GM19193 (cell line): ENCODE measurements around the gene DPP10.

ENCODE experiments used
- POLR2A ChIP-seq: IDR thresholded peaks from 4 replicates; pipeline ENCODE4 v1.6.1; 2011; ENCODE audit not compliant: insufficient read depth, insufficient read length; ENCODE audit errors: extremely low read depth

Gene DPP10

DNA sequence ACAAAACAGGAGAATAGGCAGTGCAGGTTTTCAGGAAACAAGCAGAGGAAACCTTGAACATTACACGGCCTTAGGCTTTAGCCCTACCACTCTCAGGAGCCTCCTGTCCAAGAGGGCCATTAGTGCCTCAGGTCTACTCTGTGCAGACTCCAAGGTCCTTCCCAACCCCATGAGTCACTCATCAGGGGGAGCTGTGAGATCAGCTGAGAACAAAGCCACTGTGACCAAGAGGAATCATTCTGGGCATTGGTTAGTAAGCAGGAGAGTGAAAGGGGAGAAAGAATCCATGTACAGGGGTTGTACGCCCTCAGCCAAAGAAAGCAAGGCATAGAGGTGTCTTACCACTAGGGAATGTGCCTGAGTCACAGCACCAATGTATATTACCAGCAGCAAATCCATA, 680.3 kb downstream of the DPP10 start:
- no peak for TF ChIP-seq POLR2A

DNA sequence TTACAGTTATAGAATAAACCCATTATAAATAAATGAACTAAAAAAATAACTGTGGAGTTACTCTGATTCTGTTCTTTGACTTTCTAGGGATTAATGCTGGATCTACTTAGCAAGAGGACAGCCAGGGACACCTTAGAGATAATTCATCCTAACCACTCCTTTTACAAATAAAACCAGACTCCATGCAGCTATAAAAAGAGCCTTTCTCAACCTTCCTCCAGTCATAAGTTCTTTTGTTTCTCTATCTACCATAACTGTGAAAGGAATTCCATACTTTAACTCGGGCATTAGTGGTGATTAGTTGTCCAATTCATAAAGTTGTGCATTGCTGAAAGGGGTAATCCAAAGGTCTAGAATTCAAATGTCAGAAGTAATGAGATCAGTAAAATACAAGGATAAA, 682.4 kb downstream of the DPP10 start:
- no peak for TF ChIP-seq POLR2A

DNA sequence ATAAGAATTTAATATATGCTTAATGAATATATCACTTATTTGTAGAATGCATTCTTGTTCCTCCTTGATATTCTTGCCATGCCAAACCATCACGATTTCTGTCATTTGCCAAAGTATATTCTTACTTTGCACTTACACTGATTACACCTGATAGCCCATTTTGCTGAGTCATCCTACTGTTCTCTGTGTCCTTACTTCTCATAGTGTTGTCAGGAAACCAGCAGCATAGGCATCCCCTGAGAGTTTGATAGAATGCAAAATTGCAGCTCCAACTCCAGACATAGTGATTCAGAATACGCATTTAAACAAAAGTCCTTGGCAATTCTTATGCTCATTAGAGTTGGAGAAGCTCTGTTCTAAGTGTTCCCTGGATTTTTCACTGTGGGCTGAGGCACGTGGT, 687.1 kb downstream of the DPP10 start:
- TF ChIP-seq POLR2A: no peak

DNA sequence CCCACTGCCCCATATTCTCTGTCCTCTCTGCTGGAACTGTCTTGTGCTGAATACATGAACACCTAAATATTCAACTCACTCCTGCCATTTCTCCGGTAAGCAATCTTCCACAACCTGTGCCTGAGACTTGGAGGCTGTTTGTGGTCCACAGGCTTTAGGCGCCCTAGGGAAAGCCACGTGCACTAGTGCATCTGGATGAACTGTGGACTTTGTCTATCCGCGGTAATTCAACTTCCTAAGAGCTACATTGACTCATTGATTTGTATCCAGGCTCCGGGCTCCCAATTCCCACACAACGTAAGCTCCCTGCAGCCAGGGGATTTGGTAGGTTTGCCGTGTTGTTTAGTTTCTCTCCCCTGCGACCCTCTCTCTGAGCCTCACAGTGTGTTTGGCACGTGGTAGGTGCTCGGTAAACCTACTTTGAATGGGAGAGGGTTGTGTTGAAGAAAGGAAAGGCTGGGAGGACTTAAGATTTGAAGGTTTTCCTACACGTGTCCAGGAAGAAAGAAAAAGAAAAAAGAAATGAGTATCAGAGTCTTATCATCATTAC, 718.2 kb downstream of the DPP10 start:
- TF ChIP-seq POLR2A: no peak

DNA sequence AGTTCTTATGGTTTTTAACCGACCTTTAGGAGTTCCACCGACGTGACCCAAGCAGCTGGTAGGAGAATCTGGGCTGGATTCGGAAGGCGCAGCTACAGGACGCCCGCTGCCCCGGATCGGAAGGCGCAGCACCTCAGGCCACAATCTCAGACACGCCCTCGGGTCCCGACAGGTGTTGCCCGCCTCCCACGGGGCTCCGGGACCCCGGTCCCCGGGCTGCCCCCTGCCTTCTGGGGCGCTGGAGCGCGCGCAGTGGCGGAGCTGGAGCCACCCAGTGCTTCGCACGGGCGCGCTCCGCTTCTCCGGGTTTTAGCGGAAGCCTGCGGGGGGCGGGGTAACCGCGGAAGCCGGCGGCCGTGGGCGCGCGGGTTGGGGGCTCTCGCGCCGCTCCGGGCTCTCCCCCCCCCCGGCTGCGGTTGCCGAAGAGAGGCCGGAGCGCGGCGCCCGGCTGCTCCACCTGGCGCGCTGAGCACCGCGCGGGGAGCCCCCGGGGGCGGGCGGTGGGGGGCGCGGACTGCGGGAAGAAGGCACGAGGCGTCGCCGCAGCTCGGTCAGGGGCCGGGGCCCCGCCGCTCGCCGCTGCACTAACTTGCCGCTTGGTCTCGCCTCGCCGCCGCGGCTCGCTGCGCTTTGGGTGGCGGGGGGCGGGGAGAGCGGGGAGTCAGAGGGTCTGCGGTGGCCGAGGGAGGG, 718.8 kb downstream of the DPP10 start:
- TF ChIP-seq POLR2A: no peak

DNA sequence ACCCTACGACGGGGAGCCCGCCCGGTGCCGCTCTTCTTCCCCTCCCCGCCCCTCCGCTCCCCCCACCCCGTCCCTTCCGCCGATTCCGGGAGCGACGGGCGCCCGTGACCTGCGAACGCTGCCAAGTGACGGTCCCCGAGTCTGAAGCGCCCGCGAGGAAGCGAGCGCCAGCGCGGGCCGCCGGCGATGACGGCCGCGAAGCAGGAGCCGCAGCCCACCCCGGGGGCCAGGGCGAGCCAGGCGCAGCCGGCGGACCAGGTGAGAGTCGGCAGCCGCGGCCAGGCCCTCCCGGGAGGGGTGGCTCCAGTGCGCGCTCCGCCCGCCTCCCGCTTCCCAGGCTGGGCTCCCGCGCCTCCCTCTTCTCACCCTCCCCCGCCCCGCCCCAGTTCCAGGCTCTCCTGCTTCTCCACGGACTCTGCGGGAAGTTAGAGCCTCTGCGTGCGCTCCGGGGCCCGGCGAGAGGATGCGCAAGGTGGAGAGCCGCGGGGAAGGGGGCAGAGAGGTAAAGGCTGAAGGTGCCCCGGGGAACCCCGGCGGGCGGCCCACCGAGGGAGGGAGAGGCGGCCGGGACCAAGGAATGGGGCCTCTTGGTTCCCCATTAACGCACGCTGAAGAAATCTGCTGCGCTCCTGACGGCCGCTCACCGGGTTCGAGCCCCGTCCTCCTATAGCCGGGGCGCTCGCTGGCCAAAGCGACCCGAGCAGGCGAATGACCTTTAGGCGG, 719.5 kb downstream of the DPP10 start:
- TF ChIP-seq POLR2A: no peak

DNA sequence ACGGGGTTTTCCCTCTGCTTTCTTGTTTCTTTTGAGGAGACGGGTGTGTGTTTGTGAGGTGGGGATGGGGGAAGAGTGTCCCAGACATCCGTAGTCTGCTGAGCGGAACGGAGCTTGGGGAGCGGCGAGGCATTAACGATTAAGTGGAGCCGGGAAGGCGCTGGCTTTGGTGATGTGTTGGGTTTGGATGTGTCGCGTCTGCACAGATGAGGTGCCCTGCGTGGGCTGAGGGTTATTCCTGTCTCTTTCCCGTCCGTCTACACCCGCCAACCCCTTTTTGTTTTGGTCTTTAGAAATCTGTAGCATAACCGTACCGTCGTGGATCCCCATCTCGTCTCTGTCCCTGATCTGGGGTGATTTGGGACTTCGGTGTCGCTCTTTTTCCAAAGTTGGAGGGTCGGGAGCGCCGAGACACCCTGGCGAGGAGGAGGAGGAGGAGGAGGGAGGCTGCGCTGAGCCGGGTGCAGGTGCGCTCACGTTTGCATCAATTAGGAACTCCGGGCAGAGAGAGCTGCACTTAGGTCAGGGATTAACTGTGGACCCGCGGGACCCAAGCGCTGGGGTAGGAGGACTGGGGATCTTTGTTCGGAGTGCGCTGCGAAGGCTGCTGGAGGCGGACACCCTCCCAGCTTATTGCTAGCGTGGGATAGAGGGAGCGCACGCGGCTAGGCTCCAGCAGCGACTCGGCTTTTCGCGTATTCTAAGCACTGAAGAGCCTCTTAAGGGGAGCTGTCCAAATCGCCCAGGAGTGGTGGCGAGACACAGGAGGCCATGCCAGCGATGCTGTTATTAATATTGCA, 720.3 kb downstream of the DPP10 start:
- no peak for TF ChIP-seq POLR2A

DNA sequence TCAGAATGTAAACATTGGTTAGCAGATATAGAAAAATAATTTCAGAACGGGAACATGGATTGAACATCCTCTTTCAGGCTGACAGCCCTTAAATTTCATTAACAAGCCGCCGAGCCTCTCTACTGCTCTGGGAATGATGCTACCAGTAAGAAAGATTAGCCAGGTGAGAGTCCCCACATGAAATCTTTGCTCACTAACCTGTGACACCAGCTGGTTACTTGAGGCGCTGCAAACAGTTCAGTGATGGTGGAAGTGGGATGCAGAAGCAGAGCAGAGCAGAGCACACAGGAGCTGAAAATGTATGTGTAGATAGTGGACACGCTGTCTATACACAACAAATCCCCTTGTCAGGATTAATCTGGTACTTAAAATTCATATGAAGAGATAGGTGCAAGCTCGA, 721.1 kb downstream of the DPP10 start:
- no peak for TF ChIP-seq POLR2A

DNA sequence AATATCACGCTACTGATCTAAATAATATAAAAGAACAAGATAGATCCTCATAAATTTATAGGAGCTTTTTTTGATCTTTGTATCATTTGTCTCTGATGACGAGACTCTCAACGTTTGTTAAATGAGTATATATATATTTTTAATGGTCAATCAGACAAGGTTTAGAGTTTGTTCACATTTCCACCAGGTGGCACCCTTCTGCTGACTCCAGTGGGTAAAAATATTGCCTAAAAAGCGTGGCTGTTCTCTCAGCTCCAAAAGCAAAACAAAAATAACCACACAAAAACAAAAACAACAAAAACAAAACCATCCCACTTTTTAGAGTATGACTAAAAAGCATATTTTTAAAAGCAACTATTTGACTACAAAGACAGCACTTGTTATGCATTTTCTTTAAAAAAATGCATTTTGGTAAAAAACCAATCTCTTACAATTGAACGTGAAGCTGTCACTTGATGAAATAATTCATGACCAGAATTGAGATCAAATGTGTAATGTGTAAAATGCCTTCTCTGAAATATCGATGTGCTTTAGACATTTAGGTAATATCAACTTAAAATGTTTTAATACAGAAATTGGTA, 723.2 kb downstream of the DPP10 start:
- TF ChIP-seq POLR2A: no peak

DNA sequence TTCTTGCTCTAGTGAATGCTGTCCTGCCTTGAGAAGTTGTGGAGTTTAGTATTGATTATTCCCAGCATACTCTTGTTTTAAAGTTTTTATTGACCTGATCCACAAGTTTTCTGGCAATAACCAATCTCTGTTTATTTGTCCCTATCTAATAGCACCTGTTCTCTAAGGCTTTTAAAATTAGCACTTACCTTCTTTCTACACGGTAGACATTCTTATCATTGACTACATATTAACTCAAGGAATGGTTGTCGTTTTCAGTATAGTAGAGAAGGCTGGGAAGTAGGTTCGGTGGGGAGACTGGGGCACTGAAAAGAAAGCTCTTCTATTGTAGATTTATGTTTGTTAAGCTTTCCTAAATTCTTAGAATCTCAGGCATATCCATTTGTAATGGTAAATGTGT, 726.0 kb downstream of the DPP10 start:
- no peak for TF ChIP-seq POLR2A

DNA sequence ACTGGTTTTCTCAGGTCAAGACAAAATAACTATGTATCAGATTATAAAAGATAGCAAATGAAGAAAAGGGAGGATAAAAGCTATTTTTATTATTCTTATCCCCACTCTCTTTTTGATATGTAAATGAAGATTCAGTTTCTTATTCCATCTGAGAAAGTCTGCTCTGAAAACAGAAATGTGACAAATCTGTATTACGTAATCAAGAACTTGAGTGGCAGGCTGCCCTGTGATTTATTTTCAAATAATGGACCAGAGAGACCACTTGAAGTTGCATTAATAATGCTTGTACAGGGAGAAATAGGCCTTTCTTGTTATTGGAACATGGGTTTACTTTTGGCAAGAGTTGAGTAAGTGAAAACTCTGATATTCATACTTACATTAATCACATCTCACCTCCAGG, 727.4 kb downstream of the DPP10 start:
- no peak for TF ChIP-seq POLR2A

DNA sequence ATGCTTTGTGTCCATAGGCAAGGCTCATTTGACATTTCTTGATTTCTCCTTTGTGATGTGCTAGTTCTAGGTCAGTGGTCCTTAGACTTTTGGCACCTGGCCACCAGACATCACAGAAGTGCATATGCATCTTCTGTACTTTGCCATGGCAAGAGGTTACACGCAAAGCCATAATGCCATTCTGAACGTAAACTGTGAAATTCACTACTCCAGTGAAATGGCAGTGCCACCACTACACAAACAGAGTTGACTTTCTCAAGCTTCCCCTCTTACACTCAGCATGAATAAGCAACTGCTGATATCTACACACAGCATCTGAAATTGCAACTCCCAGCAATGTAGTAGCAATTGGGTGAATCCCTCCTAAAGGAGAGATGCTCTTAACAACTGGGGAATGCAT, 729.3 kb downstream of the DPP10 start:
- no peak for TF ChIP-seq POLR2A

DNA sequence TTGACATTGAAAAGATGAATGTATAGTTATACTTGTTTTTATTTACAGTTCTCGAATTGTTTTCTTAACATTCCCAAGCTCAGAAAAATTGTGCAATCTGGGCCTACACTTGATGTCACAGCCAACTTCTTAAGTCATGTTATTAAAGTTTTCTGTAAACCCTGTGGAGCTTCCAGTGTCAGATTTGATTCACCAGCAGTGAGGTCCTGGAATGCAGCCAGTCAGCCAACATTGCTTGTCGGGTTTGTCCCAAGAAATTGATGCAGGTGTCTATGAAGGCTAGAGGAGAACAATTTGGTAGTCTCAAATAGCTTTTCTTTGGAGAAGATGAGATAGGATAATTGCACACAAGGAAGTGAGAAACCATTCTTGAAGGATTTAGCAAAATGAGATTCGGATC, 732.2 kb downstream of the DPP10 start:
- TF ChIP-seq POLR2A: no peak

DNA sequence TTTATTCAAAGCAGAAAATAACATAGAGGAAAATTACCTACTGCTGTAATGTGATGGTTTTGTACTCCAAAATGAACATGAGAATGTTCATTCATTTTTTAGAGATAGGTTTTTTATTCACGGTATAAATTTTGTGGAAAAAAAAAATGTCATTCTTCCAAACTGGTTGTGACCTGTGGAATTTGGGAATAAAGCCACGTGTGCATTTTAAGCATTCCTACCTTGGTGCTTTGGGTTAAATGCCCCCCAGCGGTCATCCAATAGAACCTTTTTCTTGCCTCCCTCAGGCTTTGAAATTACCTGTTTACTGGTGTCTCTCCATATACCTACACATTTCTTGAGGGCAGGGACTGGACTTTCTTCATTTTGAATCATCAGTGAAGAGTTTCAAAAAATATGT, 740.7 kb downstream of the DPP10 start:
- TF ChIP-seq POLR2A: no peak

DNA sequence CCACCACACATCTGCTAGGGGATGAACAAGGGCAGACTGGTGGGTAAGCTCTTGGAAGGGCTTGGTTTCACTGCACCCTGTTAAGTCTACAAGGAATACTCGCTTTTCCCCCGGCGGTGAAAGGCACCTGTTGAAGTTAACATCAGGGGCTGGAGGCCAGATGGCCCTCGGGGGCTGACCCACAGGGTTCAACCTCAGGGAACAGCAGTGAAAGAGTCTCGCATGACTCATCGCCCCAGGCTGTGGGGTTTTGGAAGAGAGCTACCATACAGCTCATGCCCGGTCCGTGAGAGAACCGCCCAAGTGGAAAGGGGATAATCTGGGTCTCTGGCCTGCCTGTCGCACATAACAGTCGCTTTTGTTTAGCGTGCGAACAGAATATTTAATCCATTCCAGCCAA, 748.0 kb downstream of the DPP10 start:
- no peak for TF ChIP-seq POLR2A
